HepG2 (cell line): ENCODE measurements around the gene SOS2. TPM values are rescaled to one million over a fixed set of nuclear protein-coding genes. Genes with fewer than 3 reads are reported as not detected.

Source experiments
- ARNTL ChIP-seq: sonication (generic); formaldehyde crosslinking; IDR thresholded peaks from 2 replicates; pipeline ENCODE4 v1.4.0; 2020; ENCODE audit warnings: mild to moderate bottlenecking, missing genetic modification reagents
- HHEX ChIP-seq: IDR thresholded peaks from 2 replicates; pipeline ENCODE4 v1.6.1; 2016; ENCODE audit warnings: control low read depth
- HOXA9 ChIP-seq: sonication (generic); formaldehyde crosslinking; IDR thresholded peaks from 2 replicates; pipeline ENCODE4 v1.8.1; 2022; ENCODE audit warnings: missing genetic modification reagents, mild to moderate bottlenecking, moderate library complexity, borderline replicate concordance
- KDM3A ChIP-seq: IDR thresholded peaks from 2 replicates; pipeline ENCODE4 v1.6.1; 2018; ENCODE audit warnings: low read depth, missing compliant biosample characterization
- KLF12 ChIP-seq: sonication (generic); formaldehyde crosslinking; IDR thresholded peaks from 2 replicates; pipeline ENCODE4 v1.4.0; 2020; ENCODE audit warnings: missing genetic modification reagents, borderline replicate concordance
- MEIS2 ChIP-seq: sonication (generic); formaldehyde crosslinking; IDR thresholded peaks from 2 replicates; pipeline ENCODE4 v1.9.0; 2021; ENCODE audit warnings: mild to moderate bottlenecking, missing genetic modification reagents
- NCOA2 ChIP-seq: sonication (generic); formaldehyde crosslinking; IDR thresholded peaks from 2 replicates; pipeline ENCODE4 v1.8.0; 2022; ENCODE audit warnings: inconsistent platforms
- RBAK ChIP-seq: sonication (generic); formaldehyde crosslinking; IDR thresholded peaks from 2 replicates; pipeline ENCODE4 v1.5.1; 2020; ENCODE audit warnings: mild to moderate bottlenecking, missing genetic modification reagents
- SAFB2 ChIP-seq: sonication (generic); formaldehyde crosslinking; IDR thresholded peaks from 2 replicates; pipeline ENCODE4 v1.5.1; 2020; ENCODE audit warnings: missing genetic modification reagents, low read depth, mild to moderate bottlenecking, borderline replicate concordance
- SNAPC2 ChIP-seq: sonication (generic); formaldehyde crosslinking; IDR thresholded peaks from 2 replicates; pipeline ENCODE4 v1.8.1; 2022; ENCODE audit warnings: mild to moderate bottlenecking, missing genetic modification reagents
- SOX6 ChIP-seq, 2 experiments: fragments of 450-650 bp in 1 of 2; sonication (generic) in 1 of 2; formaldehyde crosslinking in 1 of 2; IDR thresholded peaks; 2 replicates each; pipeline versions ENCODE4 v1.4.0 to v1.6.1; 2017 to 2020; ENCODE audit warnings: antibody characterized with exemption in 1 of 2, mild to moderate bottlenecking in 1 of 2, missing genetic modification reagents in 1 of 2
- SYNCRIP ChIP-seq: fragments of 200-400 bp; formaldehyde crosslinking; IDR thresholded peaks from 2 replicates; pipeline ENCODE4 v1.6.1; 2018; ENCODE audit warnings: mild to moderate bottlenecking, low read depth, low read length; ENCODE audit not compliant: insufficient read depth
- TFE3 ChIP-seq: IDR thresholded peaks from 2 replicates; pipeline ENCODE4 v1.6.1; 2016
- THAP7 ChIP-seq: sonication (generic); formaldehyde crosslinking; IDR thresholded peaks from 2 replicates; pipeline ENCODE4 v1.8.1; 2023; ENCODE audit warnings: mild to moderate bottlenecking, missing genetic modification reagents
- ZNF142 ChIP-seq: sonication (generic); formaldehyde crosslinking; IDR thresholded peaks from 2 replicates; pipeline ENCODE4 v1.4.0; 2020; ENCODE audit warnings: missing genetic modification reagents
- ZNF282 ChIP-seq: fragments of 450-650 bp; IDR thresholded peaks from 2 replicates; pipeline ENCODE4 v1.6.1; 2018; ENCODE audit not compliant: partially characterized antibody
- ZNF530 ChIP-seq: sonication (generic); formaldehyde crosslinking; IDR thresholded peaks from 2 replicates; pipeline ENCODE4 v1.5.0; 2020; ENCODE audit warnings: low read depth, mild to moderate bottlenecking, missing genetic modification reagents
- ZNF839 ChIP-seq: sonication (generic); formaldehyde crosslinking; IDR thresholded peaks from 2 replicates; pipeline ENCODE4 v1.4.0; 2020; ENCODE audit warnings: missing genetic modification reagents, mild to moderate bottlenecking, borderline replicate concordance
- ZUFSP ChIP-seq: sonication (generic); formaldehyde crosslinking; IDR thresholded peaks from 2 replicates; pipeline ENCODE4 v1.9.0; 2021; ENCODE audit warnings: missing genetic modification reagents, mild to moderate bottlenecking, borderline replicate concordance
- polyA plus RNA-seq, 8 experiments: library from polyadenylated mRNA; depleted of rRNA in 3 of 8; stranded (reverse) in 7 of 8; unstranded in 1 of 8; fragments of >200 nt; fragmentation: Illumina TruSeq in 4 of 8; extraction: Trizol in 4 of 8; gene quantifications; 2 replicates each; pipeline versions ENCODE4 v1.2.1 to v1.2.3, GENCODE V29; 2011 to 2016; ENCODE audit warnings: low read depth in 4 of 8, missing spikeins in 1 of 8, mixed read lengths in 1 of 8; ENCODE audit not compliant: insufficient read depth in 1 of 8
- total RNA-seq, 5 experiments: library from RNA; depleted of rRNA; stranded (reverse); fragments of >200 nt; fragmentation: Illumina TruSeq; extraction: Trizol; gene quantifications; 2 replicates each; pipeline ENCODE4 v1.2.3, GENCODE V29; 2016; ENCODE audit warnings: low read depth in 1 of 5

The SOS2 gene
- total and polyA plus RNA-seq, 2 of the 13 experiments (the other 11 are each of a cell fraction or from before 2014, with no cell fraction given): 9.3 to 12.1 TPM

- TF ChIP-seq ZNF282 (no peak), SNAPC2 (CRISPR knock-in tag) (no peak), SOX6 (IDR thresholded peaks at IDR 0.05) (no peak), SOX6 (CRISPR knock-in tag; IDR thresholded peaks at IDR 0.05) (peak; percentile 89), HOXA9 (CRISPR knock-in tag) (no peak), ZUFSP (CRISPR knock-in tag) (no peak), TFE3 (CRISPR knock-in tag) (peak; percentile 66; the same call in 1 of the 2 replicates), THAP7 (0 out of 2 replicates have a peak, but pooled peaks have one; percentile 42), ZNF839 (CRISPR knock-in tag) (0 out of 2 replicates have a peak, but pooled peaks have one; percentile 53), SAFB2 (CRISPR knock-in tag) (no peak), ZNF530 (CRISPR knock-in tag) (no peak), SYNCRIP (no peak), ZNF142 (CRISPR knock-in tag) (no peak), MEIS2 (CRISPR knock-in tag) (peak; percentile 72; the same call in 1 of the 2 replicates), RBAK (CRISPR knock-in tag) (no peak), ARNTL (CRISPR knock-in tag) (no peak), HHEX (no peak), NCOA2 (CRISPR knock-in tag) (peak; percentile 47; the same call in 1 of the 2 replicates), KLF12 (CRISPR knock-in tag) (peak; percentile 92; the same call in 1 of the 2 replicates), KDM3A (peak; percentile 83; the same call in 1 of the 2 replicates)
These were observed 115.0 kb downstream of the SOS2 start, which contains the start of gene VCPKMT (continued) for GRCh38 chr14:50116181-50116956.
